ENCODE results near the gene FAM120AOS.

GRCh38 chr9:93467062-93467416, 13.7 kb upstream of the FAM120AOS start:
- TF ChIP-seq CTCF (IDR thresholded peaks at IDR 0.05 in 4 of 5, conservative IDR thresholded peaks at IDR 0.05 in 1 of 5) (no peak), POLR2A (IDR thresholded peaks at IDR 0.05) (no peak)
